ENCODE measurements around the gene FBXW8.

- no peak for TF ChIP-seq CTCF (conservative IDR thresholded peaks at IDR 0.05)
- no peak for TF ChIP-seq ZFX (IDR thresholded peaks at IDR 0.05)
Observed at GRCh38 chr12:116948298-116948697, 37.5 kb downstream of the FBXW8 start.
